Measurements from ENCODE around the gene UBE2J2.

The UBE2J2 gene

GRCh38 chr1:1278620-1279019 lies 5.0 kb upstream of the UBE2J2 start:
- H3K4me3 ChIP-seq (replicated peaks; ENCODE audit: low read depth, low read length): no peak overlapping the region
- DNase-seq (ENCODE audit: extremely low read depth, low read depth): no peak
- TF ChIP-seq CTCF (IDR thresholded peaks at IDR 0.05; ENCODE audit: low read depth, low read length, missing control alignments): no peak

- no peak for TF ChIP-seq CTCF (IDR thresholded peaks at IDR 0.05; ENCODE audit: low read depth, low read length, missing control alignments)
- no peak overlapping the region for H3K4me3 ChIP-seq (replicated peaks; ENCODE audit: low read depth, low read length)
- no peak for DNase-seq (ENCODE audit: extremely low read depth, low read depth)
Measured at GRCh38 chr1:1275836-1276235, 2.2 kb upstream of the UBE2J2 start.

- peak overlapping the region; percentile 92 for H3K4me3 ChIP-seq (replicated peaks; ENCODE audit: low read depth, low read length)
- no peak for DNase-seq (ENCODE audit: extremely low read depth, low read depth)
- TF ChIP-seq CTCF (IDR thresholded peaks at IDR 0.05; ENCODE audit: low read depth, low read length, missing control alignments): no peak
Measured at GRCh38 chr1:1274931-1275431, 1.3 kb upstream of the UBE2J2 start.

GRCh38 chr1:1274299-1274930 lies 761 bp upstream of the UBE2J2 start:
- TF ChIP-seq CTCF (IDR thresholded peaks at IDR 0.05; ENCODE audit: low read depth, low read length, missing control alignments): no peak
- H3K4me3 ChIP-seq (replicated peaks; ENCODE audit: low read depth, low read length): peak overlapping the region; percentile 92
- DNase-seq (ENCODE audit: extremely low read depth, low read depth): no peak

GRCh38 chr1:1273209-1273511 lies 494 bp downstream of the UBE2J2 start:
- DNase-seq (ENCODE audit: extremely low read depth, low read depth): no peak
- peak overlapping the region; percentile 92 for H3K4me3 ChIP-seq (replicated peaks; ENCODE audit: low read depth, low read length)
- TF ChIP-seq CTCF (IDR thresholded peaks at IDR 0.05; ENCODE audit: low read depth, low read length, missing control alignments): no peak

- DNase-seq (ENCODE audit: extremely low read depth, low read depth): no peak
- peak overlapping the region; percentile 92 for H3K4me3 ChIP-seq (replicated peaks; ENCODE audit: low read depth, low read length)
- TF ChIP-seq CTCF (IDR thresholded peaks at IDR 0.05; ENCODE audit: low read depth, low read length, missing control alignments): no peak
Measured at GRCh38 chr1:1272341-1273208, 1.1 kb downstream of the UBE2J2 start.
